ENCODE data around the gene CITED4.

The CITED4 gene

GRCh38 chr1:40884055-40884795, 22.1 kb upstream of the CITED4 start:
- no peak for TF ChIP-seq CTCF (IDR thresholded peaks at IDR 0.05; ENCODE audit: low read depth, low read length)
- no peak for TF ChIP-seq MYC (IDR thresholded peaks at IDR 0.05; ENCODE audit: low read depth, low read length)
- no peak for TF ChIP-seq POLR2A (IDR thresholded peaks at IDR 0.05; ENCODE audit: extremely low read depth, insufficient read length)
- no peak for DNase-seq (ENCODE audit: low read depth)
- no peak overlapping the region for H3K4me3 ChIP-seq (ENCODE audit: low read depth, low read length)

- no peak overlapping the region for H3K4me3 ChIP-seq (ENCODE audit: low read depth, low read length)
- DNase-seq (ENCODE audit: low read depth), result no peak
- TF ChIP-seq POLR2A (IDR thresholded peaks at IDR 0.05; ENCODE audit: extremely low read depth, insufficient read length), result no peak
- no peak for TF ChIP-seq MYC (IDR thresholded peaks at IDR 0.05; ENCODE audit: low read depth, low read length)
- no peak for TF ChIP-seq CTCF (IDR thresholded peaks at IDR 0.05; ENCODE audit: low read depth, low read length)
- TF ChIP-seq, protein P1, sequence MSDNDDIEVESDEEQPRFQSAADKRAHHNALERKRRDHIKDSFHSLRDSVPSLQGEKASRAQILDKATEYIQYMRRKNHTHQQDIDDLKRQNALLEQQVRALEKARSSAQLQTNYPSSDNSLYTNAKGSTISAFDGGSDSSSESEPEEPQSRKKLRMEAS (IDR thresholded peaks at IDR 0.05; ENCODE audit: low read depth, low read length), result no peak
Observed at GRCh38 chr1:40880813-40881549, 18.8 kb upstream of the CITED4 start.

GRCh38 chr1:40879482-40880175, 17.5 kb upstream of the CITED4 start:
- TF ChIP-seq, protein P1 (IDR thresholded peaks at IDR 0.05; ENCODE audit: low read depth, low read length), result no peak
- no peak for TF ChIP-seq CTCF (IDR thresholded peaks at IDR 0.05; ENCODE audit: low read depth, low read length)
- no peak for TF ChIP-seq MYC (IDR thresholded peaks at IDR 0.05; ENCODE audit: low read depth, low read length)
- no peak for TF ChIP-seq POLR2A (IDR thresholded peaks at IDR 0.05; ENCODE audit: extremely low read depth, insufficient read length)

DNA sequence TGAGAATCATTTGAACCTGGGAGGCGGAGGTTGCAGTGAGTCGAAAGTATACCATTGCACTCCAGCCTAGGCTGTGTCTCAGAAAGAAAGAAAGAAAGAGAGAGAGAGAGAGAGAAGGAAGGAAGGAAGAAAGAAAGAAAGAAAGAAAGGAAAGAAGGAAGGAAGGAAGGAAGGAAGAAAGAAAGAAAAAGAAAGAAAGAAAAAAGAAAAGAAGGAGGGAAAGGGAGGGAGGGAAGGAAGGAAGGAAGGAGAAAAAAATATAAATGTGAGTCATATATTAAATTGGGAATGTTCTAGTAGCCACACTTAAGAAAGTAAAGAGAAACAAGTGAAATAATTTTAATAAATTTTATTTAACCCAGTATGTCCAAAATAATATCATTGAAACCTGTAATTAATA, 16.7 kb upstream of the CITED4 start:
- no peak overlapping the region for H3K4me3 ChIP-seq (ENCODE audit: low read depth, low read length)
- no peak for DNase-seq (ENCODE audit: low read depth)
- TF ChIP-seq POLR2A (IDR thresholded peaks at IDR 0.05; ENCODE audit: extremely low read depth, insufficient read length), result no peak
- TF ChIP-seq, protein P1 (IDR thresholded peaks at IDR 0.05; ENCODE audit: low read depth, low read length), result no peak
- no peak for TF ChIP-seq MYC (IDR thresholded peaks at IDR 0.05; ENCODE audit: low read depth, low read length)
- no peak for TF ChIP-seq CTCF (IDR thresholded peaks at IDR 0.05; ENCODE audit: low read depth, low read length)

More at GRCh38 chr1:40879482-40880175, 17.5 kb upstream of the CITED4 start:
- DNase-seq (ENCODE audit: low read depth), result no peak
- H3K4me3 ChIP-seq (ENCODE audit: low read depth, low read length), result no peak overlapping the region

GRCh38 chr1:40877698-40878097, 15.5 kb upstream of the CITED4 start:
- DNase-seq (ENCODE audit: low read depth), result peak; percentile 79
- TF ChIP-seq MYC (IDR thresholded peaks at IDR 0.05; ENCODE audit: low read depth, low read length), result no peak
- TF ChIP-seq CTCF (IDR thresholded peaks at IDR 0.05; ENCODE audit: low read depth, low read length), result no peak
- TF ChIP-seq, protein P1 (IDR thresholded peaks at IDR 0.05; ENCODE audit: low read depth, low read length), result no peak; the same call in 1 of the 2 replicates
- no peak for TF ChIP-seq POLR2A (IDR thresholded peaks at IDR 0.05; ENCODE audit: extremely low read depth, insufficient read length)

More at GRCh38 chr1:40877698-40878097, 15.5 kb upstream of the CITED4 start:
- H3K4me3 ChIP-seq (ENCODE audit: low read depth, low read length), result no peak overlapping the region
